Astrocyte of the cerebellum (primary cell): ENCODE data around the gene KRT9.

Experiments
- DNase-seq: peaks from one replicate; pipeline ENCODE4 v3.0.0-alpha.2; 2011; ENCODE audit warnings: low read depth
- H3K4me3 ChIP-seq: 2 replicates; pipeline ENCODE4 v1.5.1; 2011; ENCODE audit warnings: mild to moderate bottlenecking, low read depth, low read length, moderate library complexity
- CTCF ChIP-seq: IDR thresholded peaks from 2 replicates; pipeline ENCODE4 v1.5.1; 2012; ENCODE audit warnings: low read length, low read depth, moderate library complexity, mild to moderate bottlenecking; ENCODE audit errors: missing control alignments
- in situ Hi-C: cut with HindIII; loops from 2 replicates; pipeline ENCODE4 v1.10.0; 2017; ENCODE audit warnings: low sequenced_read_pairs

Gene KRT9

GRCh38 chr17:41524261-41524660 is 47.6 kb downstream of the KRT9 start:
- TF ChIP-seq CTCF: no peak
- in situ Hi-C loops: no loop called here
- H3K4me3 ChIP-seq: no peak overlapping the region
- no peak for DNase-seq

GRCh38 chr17:41523787-41524186 is 48.1 kb downstream of the KRT9 start:
- no peak for DNase-seq
- TF ChIP-seq CTCF: no peak
- no peak overlapping the region for H3K4me3 ChIP-seq
- in situ Hi-C loops: no loop called here

- in situ Hi-C loops: no loop called here
- TF ChIP-seq CTCF: no peak
- DNase-seq: no peak
- H3K4me3 ChIP-seq: no peak overlapping the region
Measured at GRCh38 chr17:41523225-41523593, 48.6 kb downstream of the KRT9 start.

GRCh38 chr17:41522301-41523224 is 49.3 kb downstream of the KRT9 start:
- in situ Hi-C loops: no loop called here
- no peak for DNase-seq
- TF ChIP-seq CTCF: no peak
- H3K4me3 ChIP-seq: no peak overlapping the region

- no peak for TF ChIP-seq CTCF
- in situ Hi-C loops: no loop called here
- H3K4me3 ChIP-seq: no peak overlapping the region
- peak; percentile 27 for DNase-seq
Measured at GRCh38 chr17:41521574-41522261, 50.1 kb downstream of the KRT9 start.

GRCh38 chr17:41520821-41521521 is 50.9 kb downstream of the KRT9 start:
- no peak for DNase-seq
- no peak overlapping the region for H3K4me3 ChIP-seq
- in situ Hi-C loops: no loop called here
- TF ChIP-seq CTCF: no peak
